HG02870 (cell line): ENCODE results near the gene KIF26B.
"Not testable (repeated sequence)": the region's sequence is repeated elsewhere in the genome, so short reads cannot be mapped to it uniquely, and the experiment has no call there.

ENCODE experiments used
- ATAC-seq: cut with Tn5 transposase; IDR thresholded peaks from one replicate; pipeline ENCODE4 v1.9.1; 2021; ENCODE audit warnings: mild to moderate bottlenecking, moderate library complexity; ENCODE audit not compliant: unreplicated experiment

Gene KIF26B

DNA sequence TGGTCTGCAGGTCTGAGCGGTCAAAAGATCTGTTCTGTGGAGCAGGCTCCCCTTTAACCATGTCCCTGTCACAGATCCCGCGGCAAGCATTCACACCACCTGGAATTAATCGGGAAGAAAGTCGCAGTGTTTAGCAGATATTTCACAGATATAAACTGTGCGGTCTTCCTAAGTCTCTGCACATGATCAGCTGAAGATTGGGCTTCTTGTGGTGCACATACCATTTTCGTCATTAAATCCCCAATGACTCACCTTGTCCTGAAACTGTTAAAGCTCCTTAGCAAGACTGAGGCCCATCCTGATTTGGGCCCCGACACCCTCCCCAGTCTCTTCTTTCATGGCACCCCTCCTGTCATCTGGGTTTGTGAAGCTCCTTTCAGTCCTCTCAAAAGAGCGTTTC is 158.8 kb downstream of the KIF26B start:
- no peak for ATAC-seq

DNA sequence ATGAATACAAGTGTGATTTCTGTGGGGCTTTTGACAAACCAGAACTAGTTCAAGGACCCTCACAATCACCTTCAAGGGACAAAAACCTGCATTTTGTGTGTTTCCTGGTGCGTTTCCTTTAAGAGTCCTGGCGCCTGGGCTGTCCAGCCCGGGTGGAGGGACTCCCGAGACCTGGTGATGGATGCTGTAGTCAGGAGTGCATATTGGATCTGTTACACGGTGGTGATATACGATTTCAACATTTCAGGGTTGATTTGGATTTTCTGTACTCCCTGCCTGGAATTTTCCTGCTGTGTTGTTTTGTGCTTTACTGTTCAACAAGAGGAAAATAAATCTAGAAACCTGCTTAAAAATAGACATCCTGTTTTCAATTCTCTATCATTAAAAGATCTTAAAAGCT is 162.0 kb downstream of the KIF26B start:
- ATAC-seq = no peak

DNA sequence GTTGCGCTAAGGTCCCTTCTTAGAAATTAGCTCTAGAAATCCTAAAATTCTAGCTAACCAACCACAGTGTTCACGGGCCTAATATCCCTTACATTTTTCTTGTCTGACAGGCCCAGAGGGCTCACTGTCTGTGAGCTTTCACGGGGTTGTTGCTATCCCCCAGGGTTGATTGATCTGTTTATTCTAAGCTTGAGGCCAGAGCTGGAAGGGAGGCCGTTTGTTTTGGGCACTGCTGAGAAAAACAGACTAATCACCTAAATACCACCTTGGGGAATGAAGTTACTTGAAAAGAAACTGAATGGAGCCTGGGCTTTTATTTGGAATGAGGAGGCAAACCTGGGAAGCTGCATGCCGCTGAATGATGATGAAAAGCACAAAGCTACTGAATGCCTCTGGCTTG is 162.4 kb downstream of the KIF26B start:
- no peak for ATAC-seq

- no peak for ATAC-seq
Measured at GRCh38 chr1:245319094-245319493, 164.3 kb downstream of the KIF26B start.

GRCh38 chr1:245322673-245323072 is 167.9 kb downstream of the KIF26B start:
- ATAC-seq = no peak

GRCh38 chr1:245323765-245324164 is 169.0 kb downstream of the KIF26B start:
- not testable (repeated sequence) for ATAC-seq

GRCh38 chr1:245325922-245326795 is 171.4 kb downstream of the KIF26B start:
- ATAC-seq = no peak

DNA sequence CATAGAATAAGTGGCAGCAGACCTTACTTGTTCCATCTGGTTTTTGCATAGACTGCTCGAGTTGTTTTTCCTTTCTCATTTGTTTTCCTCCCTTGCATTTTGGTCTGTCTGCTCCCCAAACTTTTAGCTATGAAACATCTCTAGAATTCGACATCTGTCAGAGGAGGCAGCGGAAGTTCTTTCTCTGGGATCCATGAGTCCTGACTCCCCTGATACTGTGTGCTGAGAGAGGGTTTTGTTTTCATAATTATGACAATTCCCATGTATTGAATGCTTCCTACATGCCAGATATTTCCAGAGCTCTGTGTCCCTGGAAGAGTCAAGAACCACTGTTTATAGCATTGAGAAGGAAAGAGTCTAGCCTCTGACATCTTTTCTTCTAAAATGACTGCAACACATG is 172.6 kb downstream of the KIF26B start:
- ATAC-seq = no peak

- ATAC-seq = no peak
Measured at GRCh38 chr1:245327842-245328241, 173.1 kb downstream of the KIF26B start.

DNA sequence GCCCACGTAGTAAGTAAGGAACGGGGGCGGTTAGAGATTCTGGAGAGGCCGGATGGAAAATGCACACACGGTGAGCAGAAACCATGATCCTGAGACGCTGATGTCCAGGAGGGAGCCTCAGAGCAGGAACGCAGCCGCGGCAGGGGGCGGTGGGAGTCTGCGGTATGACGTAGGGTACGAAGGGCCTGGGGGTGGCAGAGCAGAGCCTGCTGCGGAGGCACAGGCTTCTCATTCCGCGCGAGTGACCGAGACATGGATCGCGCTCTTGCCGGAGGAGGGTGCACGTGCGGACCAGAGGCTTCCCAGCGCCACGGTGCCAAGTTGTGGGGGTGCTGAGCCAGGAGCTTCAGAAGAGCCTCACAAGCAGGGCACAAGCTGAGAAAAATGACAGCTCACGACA is 176.2 kb downstream of the KIF26B start:
- ATAC-seq = no peak

DNA sequence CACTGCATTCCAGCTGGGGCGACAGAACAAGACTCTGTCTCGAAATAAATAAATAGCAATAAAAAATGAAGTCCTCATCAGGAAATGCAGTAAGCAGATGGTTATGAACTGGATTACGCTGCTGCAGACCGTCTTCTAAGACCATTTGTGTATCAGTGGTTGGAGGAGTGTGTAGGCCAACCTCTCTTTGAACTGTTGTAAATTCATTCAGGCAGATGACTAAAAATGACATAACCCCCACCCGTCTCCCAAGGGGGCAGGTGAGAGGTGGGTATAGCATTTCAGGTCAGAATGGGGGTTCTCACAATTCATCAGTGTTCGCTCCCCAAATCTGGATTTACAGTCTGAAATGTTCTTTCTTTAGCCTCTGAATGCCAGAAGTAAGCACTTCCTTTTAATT is 177.3 kb downstream of the KIF26B start:
- no peak for ATAC-seq

GRCh38 chr1:245332513-245332912 is 177.7 kb downstream of the KIF26B start:
- ATAC-seq = no peak

GRCh38 chr1:245334235-245334634 is 179.4 kb downstream of the KIF26B start:
- no peak for ATAC-seq

- no peak for ATAC-seq
Measured at GRCh38 chr1:245334827-245335490, 180.2 kb downstream of the KIF26B start.

GRCh38 chr1:245335684-245336083 is 180.9 kb downstream of the KIF26B start:
- ATAC-seq = not testable (repeated sequence)

DNA sequence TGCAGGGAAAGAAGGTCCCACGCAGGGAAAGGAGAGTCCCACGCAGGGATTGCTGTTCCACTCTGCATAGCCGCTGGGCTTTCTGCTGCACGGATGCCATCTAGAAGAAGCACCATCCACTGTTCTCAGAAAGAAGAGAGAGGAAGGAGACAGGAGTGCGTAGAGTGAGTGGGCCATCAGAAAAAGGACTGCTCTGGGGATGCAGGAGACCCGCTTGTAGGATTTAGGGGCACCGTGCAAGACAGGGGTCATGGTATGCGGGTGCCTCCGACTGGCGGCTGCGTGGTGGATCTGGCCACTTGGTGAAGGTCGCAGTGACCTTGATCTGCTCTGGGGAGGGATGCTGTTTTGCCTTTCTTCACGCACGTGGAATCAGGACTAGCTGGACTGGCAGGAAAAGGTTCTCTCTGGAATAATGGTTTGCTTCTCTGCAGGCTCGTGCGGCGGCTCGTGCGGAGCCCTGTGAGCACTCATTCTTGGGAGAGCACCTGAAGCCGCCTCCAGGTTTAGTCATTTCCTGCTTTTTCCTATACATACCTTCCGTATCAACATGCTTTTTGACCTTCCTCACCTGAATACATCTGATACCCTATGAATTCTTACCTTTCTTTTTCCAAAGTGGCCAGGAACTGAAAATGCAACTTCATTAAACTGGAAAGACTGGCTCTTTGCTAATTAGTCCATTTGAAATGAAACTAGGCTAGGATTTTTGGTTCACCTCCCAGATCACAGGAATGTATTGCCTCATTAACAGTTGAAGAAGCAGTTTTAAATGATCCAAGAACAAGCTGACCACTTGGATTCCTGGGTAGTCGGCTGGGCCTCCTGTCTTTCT is 181.6 kb downstream of the KIF26B start:
- no peak for ATAC-seq

DNA sequence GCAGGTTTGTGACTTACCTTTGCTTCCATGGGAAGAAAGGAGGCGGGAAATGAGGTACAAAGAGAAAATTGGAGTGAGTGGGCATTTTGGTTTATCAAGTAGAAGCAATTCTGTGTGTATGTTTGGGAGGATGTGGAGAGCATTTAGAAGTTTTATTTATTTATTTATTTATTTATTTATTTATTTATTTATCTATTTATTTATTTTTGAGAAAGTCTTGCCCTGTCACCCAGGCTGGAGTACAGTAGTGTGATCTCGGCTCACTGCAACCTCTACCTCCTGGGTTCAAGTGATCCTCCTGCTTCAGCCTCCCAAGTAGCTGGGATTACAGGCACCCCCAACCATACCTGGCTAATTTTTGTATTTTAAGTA is 182.2 kb downstream of the KIF26B start:
- ATAC-seq = not testable (repeated sequence)

GRCh38 chr1:245337829-245338484 is 183.2 kb downstream of the KIF26B start:
- no peak for ATAC-seq

DNA sequence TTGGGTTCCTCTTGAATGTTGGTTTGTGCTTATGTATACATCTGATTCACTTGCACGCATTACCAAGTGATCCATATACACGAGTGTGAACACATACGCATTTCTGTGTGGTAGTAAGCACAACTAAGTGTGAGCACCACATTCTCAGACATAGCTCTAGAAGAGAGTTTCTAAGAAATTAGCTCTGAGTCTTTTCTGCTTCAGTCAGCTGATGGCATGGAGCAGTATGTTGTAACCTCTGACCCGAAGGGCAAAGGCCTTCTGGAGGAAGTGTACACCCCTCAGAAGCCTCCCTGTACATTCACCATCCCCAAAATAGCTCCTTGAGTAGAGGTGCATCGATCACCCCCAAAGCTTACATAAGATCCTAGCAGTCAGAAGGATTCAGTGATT is 183.7 kb downstream of the KIF26B start:
- ATAC-seq = no peak

DNA sequence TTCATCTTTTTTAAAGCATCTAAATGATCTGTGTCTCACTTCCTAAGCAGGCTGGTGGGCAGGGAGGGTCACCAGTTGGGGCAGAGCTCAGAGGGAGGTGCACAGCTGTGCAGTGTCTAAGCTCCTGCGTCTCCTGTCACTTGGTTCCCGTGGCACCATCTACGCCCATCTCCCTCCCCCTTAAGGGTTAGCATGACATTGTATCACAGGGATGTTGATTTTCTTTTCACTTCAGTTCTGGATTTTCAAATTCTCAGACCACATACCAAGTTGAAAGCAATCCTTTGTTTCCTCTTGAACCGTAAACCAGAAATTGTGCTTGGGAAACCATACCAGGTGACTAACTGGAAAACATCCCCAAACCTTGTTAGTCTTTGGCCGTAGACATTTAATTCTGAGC is 187.0 kb downstream of the KIF26B start:
- ATAC-seq = no peak
